ENCODE measurements around the gene PTCHD1. TPM values are rescaled to one million over a fixed set of nuclear protein-coding genes. Genes with fewer than 3 reads are reported as not detected.

PTCHD1 gene
- total and polyA plus RNA-seq, 2 of the 13 experiments (the other 11 are each of a cell fraction or from before 2014, with no cell fraction given) = not detected

GRCh38 chrX:23341452-23341851 lies 6.8 kb downstream of the PTCHD1 start:
- Histone ChIP-seq H3K9ac (ENCODE audit: insufficient read depth, low read depth, low read length) (no peak overlapping the region), H3K36me3 (replicated peaks in 1 of 2; ENCODE audit: control insufficient read depth in 1 of 2, insufficient read depth in 2 of 2, low read length in 2 of 2) (no peaks in the 10 kb centered on the region), H4K20me1 (ENCODE audit: insufficient read depth, low read length) (no peaks in the 10 kb centered on the region), H3K4me2 (ENCODE audit: low read depth, low read length) (no peak overlapping the region), H2AFZ (ENCODE audit: low read length) (no peak overlapping the region), H3K27me3 (ENCODE audit: control insufficient read depth in 1 of 2, insufficient read depth in 2 of 2, low read length in 2 of 2) (no peaks in the 10 kb centered on the region), H3K27ac (ENCODE audit: extremely low read length, insufficient read depth, low read length) (no peak overlapping the region), H3K9me3 (ENCODE audit: low read length) (no peaks in the 10 kb centered on the region), H3K4me1 (ENCODE audit: insufficient read depth, low read length) (no peaks in the 10 kb centered on the region), H3K4me3 (replicated peaks in 1 of 3; ENCODE audit: insufficient read depth in 1 of 3, low read depth in 2 of 3, low read length in 3 of 3) (no peak overlapping the region), H3K79me2 (ENCODE audit: insufficient read depth, low read length) (no peaks in the 10 kb centered on the region)
- DNase-seq (ENCODE audit: low spot score) (no peak), ATAC-seq (no peak), FAIRE-seq (no peak)
- intact Hi-C loops (cut with micrococcal nuclease; ENCODE audit: unreplicated experiment) = no loop called here
- TF ChIP-seq, protein P1, sequence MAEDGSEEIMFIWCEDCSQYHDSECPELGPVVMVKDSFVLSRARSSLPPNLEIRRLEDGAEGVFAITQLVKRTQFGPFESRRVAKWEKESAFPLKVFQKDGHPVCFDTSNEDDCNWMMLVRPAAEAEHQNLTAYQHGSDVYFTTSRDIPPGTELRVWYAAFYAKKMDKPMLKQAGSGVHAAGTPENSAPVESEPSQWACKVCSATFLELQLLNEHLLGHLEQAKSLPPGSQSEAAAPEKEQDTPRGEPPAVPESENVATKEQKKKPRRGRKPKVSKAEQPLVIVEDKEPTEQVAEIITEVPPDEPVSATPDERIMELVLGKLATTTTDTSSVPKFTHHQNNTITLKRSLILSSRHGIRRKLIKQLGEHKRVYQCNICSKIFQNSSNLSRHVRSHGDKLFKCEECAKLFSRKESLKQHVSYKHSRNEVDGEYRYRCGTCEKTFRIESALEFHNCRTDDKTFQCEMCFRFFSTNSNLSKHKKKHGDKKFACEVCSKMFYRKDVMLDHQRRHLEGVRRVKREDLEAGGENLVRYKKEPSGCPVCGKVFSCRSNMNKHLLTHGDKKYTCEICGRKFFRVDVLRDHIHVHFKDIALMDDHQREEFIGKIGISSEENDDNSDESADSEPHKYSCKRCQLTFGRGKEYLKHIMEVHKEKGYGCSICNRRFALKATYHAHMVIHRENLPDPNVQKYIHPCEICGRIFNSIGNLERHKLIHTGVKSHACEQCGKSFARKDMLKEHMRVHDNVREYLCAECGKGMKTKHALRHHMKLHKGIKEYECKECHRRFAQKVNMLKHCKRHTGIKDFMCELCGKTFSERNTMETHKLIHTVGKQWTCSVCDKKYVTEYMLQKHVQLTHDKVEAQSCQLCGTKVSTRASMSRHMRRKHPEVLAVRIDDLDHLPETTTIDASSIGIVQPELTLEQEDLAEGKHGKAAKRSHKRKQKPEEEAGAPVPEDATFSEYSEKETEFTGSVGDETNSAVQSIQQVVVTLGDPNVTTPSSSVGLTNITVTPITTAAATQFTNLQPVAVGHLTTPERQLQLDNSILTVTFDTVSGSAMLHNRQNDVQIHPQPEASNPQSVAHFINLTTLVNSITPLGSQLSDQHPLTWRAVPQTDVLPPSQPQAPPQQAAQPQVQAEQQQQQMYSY (CRISPR knock-in tag; IDR thresholded peaks at IDR 0.05) = no peak
- TF ChIP-seq CEBPB (IDR thresholded peaks at IDR 0.05; ENCODE audit: borderline replicate concordance, low read depth, low read length) (no peak), GTF2F1 (IDR thresholded peaks at IDR 0.05; ENCODE audit: low read length) (no peak), ZNF264 (CRISPR knock-in tag; IDR thresholded peaks at IDR 0.05) (no peak), ZNF292 (CRISPR knock-in tag; IDR thresholded peaks at IDR 0.05; ENCODE audit: borderline replicate concordance, low read depth) (no peak), POGZ (CRISPR knock-in tag; IDR thresholded peaks at IDR 0.05) (no peak), ZNF256 (CRISPR knock-in tag; conservative IDR thresholded peaks at IDR 0.05) (no peak), GFI1 (CRISPR knock-in tag; IDR thresholded peaks at IDR 0.05; ENCODE audit: borderline replicate concordance) (no peak), MED1 (CRISPR knock-in tag; IDR thresholded peaks at IDR 0.05) (no peak), ZNF263 (CRISPR knock-in tag; IDR thresholded peaks at IDR 0.05) (no peak), ZNF761 (CRISPR knock-in tag; conservative IDR thresholded peaks at IDR 0.05) (no peak)
- TF ChIP-seq, protein P2, sequence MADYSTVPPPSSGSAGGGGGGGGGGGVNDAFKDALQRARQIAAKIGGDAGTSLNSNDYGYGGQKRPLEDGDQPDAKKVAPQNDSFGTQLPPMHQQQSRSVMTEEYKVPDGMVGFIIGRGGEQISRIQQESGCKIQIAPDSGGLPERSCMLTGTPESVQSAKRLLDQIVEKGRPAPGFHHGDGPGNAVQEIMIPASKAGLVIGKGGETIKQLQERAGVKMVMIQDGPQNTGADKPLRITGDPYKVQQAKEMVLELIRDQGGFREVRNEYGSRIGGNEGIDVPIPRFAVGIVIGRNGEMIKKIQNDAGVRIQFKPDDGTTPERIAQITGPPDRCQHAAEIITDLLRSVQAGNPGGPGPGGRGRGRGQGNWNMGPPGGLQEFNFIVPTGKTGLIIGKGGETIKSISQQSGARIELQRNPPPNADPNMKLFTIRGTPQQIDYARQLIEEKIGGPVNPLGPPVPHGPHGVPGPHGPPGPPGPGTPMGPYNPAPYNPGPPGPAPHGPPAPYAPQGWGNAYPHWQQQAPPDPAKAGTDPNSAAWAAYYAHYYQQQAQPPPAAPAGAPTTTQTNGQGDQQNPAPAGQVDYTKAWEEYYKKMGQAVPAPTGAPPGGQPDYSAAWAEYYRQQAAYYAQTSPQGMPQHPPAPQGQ (CRISPR knock-in tag; IDR thresholded peaks at IDR 0.05; ENCODE audit: borderline replicate concordance) = no peak
- POLR2A ChIA-PET = no interaction called here
- CTCF ChIA-PET (ENCODE audit: low intra/inter-chr PET ratio, low total read pairs) = no interaction called here
- BruUV-seq (replicated peaks) = no TSS peak
- WGBS (ENCODE audit: low lambda C conversion rate) = 35% methylated on average over 5 of the region's 6 CpGs
- in situ Hi-C loops (cut with HindIII; ENCODE audit: extremely low pct_ligation_motif_present, low pct_unique_long_range_greater_than_20kb) = no loop called here
